Muscle of arm (tissue), 12 donors: ENCODE data around the gene DLGAP1. TPM values are rescaled to one million over a fixed set of nuclear protein-coding genes. Genes with fewer than 3 reads are reported as not detected.

Source experiments
- DNase-seq: peaks from one replicate; pipeline ENCODE4 v3.0.0-alpha.2; 2013
- polyA plus RNA-seq, 12 donors: library from polyadenylated mRNA; unstranded; fragments of 120-200 nt; gene quantifications; one replicate each; pipeline ENCODE4 v1.2.1, GENCODE V29; 2013; ENCODE audit not compliant: insufficient read length in 12 of 12

DLGAP1 gene
- polyA plus RNA-seq, 12 donors, result 1.4 to 3.5 (median 2.5) TPM; not detected in 2

DNA sequence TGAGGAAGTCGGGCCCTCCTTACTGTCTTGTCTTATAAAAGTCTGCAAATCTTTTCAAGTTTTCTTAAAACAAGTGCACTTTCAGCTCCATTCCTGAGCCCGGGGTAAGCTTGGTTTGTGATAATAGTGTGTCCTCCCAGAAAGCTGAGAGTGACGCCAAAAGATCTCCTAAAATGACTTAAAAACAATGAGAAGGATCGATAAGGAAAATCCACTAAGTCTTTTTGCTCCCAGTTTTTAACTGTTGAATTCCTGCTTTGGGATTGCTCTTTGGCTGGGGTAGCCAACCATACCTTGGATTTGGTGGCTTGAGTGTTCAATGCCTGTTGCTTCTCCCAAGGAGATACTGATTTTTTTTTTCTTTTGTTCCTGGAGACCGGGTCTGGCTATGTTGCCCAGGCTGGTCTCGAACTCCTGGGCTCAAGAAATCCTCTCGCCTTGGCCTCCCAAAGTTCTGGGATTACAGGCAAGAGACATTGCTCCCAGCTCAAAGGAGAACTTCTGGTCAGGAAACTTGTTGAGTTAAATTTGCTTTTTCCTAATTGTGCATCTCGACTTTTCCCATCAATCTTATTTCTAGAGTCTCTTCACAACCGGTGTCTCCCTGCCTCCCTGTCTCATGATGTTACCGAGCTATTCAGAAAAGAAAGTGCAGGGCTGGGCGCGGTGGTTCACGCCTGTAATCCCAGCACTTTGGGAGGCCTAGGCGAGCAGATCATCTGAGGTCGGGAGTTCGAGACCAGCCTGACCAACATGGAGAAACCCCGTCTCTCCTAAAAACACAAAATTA is 1002.2 kb downstream of the DLGAP1 start:
- DNase-seq, result no peak

GRCh38 chr18:3451989-3452749 is 1002.9 kb downstream of the DLGAP1 start:
- DNase-seq, result peak; percentile 65

DNA sequence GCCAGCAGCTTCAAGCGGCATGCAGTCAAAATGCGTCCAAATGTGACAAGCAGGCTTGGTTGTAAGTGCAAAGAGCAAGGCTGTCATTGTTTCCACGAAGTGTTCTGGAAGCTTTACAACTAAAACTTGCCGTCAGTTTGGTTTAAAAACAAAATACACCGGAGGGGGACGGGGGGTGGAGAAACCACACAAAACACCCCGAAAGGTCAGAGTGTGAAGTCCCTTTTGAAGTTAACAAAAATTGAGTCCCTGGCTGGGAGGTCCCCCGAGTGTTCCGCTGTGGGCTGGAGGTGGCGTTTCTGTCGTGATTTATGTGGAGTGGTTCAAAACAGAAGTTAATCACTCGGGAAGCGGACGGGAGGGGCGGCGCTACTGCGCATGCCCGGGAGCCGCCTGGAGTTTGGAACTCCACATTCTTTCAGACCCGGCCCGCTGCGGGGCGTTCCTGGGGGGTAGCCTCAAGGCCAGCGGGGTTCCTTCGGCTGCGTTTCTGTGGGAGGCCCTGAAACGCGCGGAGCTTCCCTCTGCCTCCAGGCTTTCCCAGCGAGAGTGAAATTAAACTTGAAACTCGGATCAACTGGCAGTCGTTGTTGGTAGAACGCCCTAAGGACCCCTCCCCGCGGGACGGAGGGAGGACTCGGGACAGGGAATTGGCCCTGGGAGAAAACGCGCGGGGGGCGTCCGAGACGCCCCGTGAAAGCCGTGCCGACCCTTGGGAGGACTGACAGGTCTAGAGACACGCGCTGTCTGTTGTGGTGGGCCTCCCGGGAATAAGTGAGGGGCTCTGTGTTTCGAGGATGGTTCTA is 1003.7 kb downstream of the DLGAP1 start:
- peak; percentile 96 for DNase-seq

- no peak for DNase-seq
These were observed 1004.3 kb downstream of the DLGAP1 start for GRCh38 chr18:3450799-3451182.

GRCh38 chr18:3450012-3450798 is 1004.9 kb downstream of the DLGAP1 start, which contains the start of gene TGIF1:
TSS of gene TGIF1 (plus strand) at chr18:3450172. CDS start at chr18:3450490, 318 bp downstream.
- peak; percentile 88 for DNase-seq

- DNase-seq, result peak; percentile 78
These were observed 1005.5 kb downstream of the DLGAP1 start for GRCh38 chr18:3449512-3450011.

- peak; percentile 78 for DNase-seq
These were observed 1006.1 kb downstream of the DLGAP1 start for GRCh38 chr18:3448838-3449511.

DNA sequence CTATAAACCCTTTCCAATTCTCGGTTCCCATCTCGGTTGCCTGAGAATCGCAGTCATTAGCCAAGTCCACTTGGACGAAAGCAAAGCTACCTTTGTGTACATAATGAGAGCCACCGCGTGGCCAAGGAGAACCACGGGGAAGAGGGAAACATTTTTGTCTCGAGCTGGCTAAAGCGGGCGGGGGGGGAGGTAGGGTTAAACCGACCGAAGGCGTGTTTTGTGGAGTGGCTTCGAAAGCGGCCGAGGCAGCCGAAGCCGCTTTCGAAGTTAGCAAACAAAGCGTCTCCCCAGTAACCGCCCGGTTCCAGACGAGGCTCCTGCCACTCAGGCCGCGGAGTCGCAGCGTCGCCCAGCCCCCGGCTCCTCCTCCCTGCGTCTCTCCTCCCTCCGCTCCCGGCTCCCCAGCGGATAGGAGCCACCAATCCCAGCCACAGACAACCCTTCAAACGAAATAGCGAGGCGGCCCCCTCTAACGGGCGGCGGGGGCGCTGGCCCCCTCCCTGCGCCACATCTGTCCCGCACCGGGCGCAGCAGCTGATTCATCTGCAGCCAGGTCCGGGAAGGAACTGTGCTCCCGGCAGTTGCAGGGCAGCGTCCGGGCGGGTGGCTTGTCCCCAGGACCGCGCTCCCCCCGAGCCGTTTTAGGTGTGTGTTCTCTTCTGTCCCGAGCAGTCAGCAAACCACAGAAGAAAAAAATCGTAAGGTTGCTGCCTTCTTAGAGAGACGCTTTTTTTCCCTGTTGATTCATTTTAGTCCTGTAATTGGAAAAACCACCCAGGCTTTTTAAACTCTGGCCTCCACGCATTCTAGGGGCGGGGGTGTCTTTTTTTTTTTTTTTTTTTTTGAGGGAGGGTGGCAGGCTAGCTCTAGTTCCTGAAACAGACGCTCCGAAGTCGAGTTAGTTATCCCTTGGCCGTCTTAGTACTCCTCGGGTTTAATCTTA is 1006.9 kb downstream of the DLGAP1 start:
- DNase-seq, result peak; percentile 97

DNA sequence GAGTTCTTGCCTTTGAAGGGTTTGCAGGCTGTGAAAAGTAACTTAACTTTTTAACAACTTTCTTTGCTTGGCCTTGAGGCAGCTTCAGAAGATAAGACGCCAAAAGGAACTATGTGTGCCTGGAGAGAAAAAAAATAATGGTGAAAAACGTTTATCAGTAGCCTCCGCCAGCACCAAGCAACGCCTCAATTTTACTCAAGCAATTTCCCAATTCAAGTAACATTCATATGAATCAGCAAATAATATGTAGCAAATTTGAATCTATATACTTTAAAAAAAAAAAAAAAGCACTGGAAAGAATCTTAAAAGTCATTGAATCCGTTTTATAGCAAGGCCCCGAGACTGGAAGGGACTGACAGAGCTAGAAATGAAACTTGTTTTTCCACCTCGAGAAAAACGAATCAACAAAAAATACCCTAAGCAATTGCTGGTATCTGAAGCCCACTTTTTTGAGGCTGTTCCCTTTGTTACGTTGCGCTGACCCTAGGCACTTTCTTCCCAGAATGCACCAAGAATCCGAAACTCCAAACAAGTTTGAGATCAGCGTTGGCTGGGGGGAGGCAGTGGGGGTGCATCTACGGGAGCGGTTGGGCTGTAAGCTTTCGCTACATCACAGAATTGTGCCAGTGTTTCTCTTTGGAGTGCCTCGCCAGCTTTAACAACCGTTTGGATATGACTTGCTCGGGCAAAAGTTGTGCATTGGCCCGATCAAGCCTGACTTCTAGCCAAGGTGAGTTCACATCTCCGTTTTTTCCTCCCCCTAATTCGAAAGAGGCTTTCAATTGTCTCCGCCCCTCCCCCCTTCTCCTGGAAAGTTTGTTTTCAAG is 1007.8 kb downstream of the DLGAP1 start:
- peak; percentile 87 for DNase-seq
